Ishikawa (cell line): ENCODE data around the gene ZNF829.

Experiments used
- CEBPB ChIP-seq: IDR thresholded peaks from 2 replicates; pipeline ENCODE4 v1.6.1; 2012
- CREB1 ChIP-seq: IDR thresholded peaks from 2 replicates; pipeline ENCODE4 v1.6.1; 2012; ENCODE audit warnings: low read depth
- EGR1 ChIP-seq: IDR thresholded peaks from 2 replicates; pipeline ENCODE4 v1.6.1; 2012
- EP300 ChIP-seq: IDR thresholded peaks from 2 replicates; pipeline ENCODE4 v1.6.1; 2012; ENCODE audit warnings: borderline replicate concordance
- FOXM1 ChIP-seq: IDR thresholded peaks from 2 replicates; pipeline ENCODE4 v1.6.1; 2012; ENCODE audit warnings: low read depth, borderline replicate concordance
- NFIC ChIP-seq: IDR thresholded peaks from 2 replicates; pipeline ENCODE4 v1.6.1; 2012
- RAD21 ChIP-seq: IDR thresholded peaks from 2 replicates; pipeline ENCODE4 v1.6.1; 2012; ENCODE audit warnings: low read depth
- TAF1 ChIP-seq: IDR thresholded peaks from 2 replicates; pipeline ENCODE4 v1.6.1; 2012; ENCODE audit warnings: low read depth, mild to moderate bottlenecking
- TCF12 ChIP-seq: IDR thresholded peaks from 2 replicates; pipeline ENCODE4 v1.6.1; 2012; ENCODE audit warnings: low read depth
- TEAD4 ChIP-seq: IDR thresholded peaks from 2 replicates; pipeline ENCODE4 v1.6.1; 2012
- YY1 ChIP-seq: IDR thresholded peaks from 2 replicates; pipeline ENCODE4 v1.6.1; 2012; ENCODE audit warnings: low read depth
- ZBTB7A ChIP-seq: IDR thresholded peaks from 2 replicates; pipeline ENCODE4 v1.6.1; 2012; ENCODE audit warnings: low read depth
- TF ChIP-seq, protein P1 (sequence below): IDR thresholded peaks from 2 replicates; pipeline ENCODE4 v1.6.1; 2012
- TF ChIP-seq, protein P2 (sequence below): IDR thresholded peaks from 2 replicates; pipeline ENCODE4 v1.6.1; 2012
- TF ChIP-seq, protein P3 (sequence below): IDR thresholded peaks from 2 replicates; pipeline ENCODE4 v1.6.1; 2012; ENCODE audit warnings: low read depth, mild to moderate bottlenecking

ZNF829 gene

DNA sequence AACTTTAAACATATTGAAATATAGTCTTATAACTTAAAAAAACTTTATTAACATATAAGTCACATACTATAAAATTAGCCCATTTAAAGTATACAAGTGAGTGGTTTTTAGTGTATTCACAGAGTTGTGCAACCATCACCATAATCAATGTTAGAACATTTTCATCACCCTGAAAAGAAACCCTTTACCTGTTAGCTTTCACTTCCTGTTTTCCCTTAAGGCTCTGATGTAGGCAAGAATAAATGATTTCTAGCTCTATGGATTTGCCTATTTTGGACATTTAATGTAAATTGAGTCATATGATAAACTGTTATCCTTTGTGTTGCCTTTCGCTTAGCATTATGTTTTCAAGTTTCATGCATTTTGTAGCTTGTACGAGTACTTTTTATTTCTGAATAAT, 15.6 kb upstream of the ZNF829 start:
- TF ChIP-seq FOXM1 (no peak), ZBTB7A (no peak), TCF12 (no peak), TEAD4 (no peak), TAF1 (no peak), RAD21 (no peak), EGR1 (no peak), EP300 (no peak)

DNA sequence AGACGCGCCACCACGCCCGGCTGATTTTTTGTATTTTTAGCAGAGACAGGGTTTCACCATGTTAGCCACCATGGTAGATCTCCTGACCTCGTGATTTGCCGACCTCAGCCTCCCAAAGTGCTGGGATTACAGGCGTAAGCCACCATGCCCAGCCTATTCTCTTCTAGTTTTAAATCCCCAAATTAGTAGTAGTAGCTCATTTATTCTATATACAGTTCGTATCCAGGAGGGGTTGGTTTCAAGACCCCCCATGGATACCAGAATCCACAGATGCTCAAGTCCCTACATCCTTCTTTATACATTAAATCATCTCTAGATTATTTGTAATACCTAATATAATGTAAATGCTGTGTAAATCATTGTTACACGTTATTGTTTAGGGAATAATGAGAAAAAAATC, 2.0 kb upstream of the ZNF829 start:
- TF ChIP-seq, protein P1, sequence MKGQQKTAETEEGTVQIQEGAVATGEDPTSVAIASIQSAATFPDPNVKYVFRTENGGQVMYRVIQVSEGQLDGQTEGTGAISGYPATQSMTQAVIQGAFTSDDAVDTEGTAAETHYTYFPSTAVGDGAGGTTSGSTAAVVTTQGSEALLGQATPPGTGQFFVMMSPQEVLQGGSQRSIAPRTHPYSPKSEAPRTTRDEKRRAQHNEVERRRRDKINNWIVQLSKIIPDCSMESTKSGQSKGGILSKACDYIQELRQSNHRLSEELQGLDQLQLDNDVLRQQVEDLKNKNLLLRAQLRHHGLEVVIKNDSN, result no peak
- TF ChIP-seq TAF1, result no peak
- no peak for TF ChIP-seq RAD21

DNA sequence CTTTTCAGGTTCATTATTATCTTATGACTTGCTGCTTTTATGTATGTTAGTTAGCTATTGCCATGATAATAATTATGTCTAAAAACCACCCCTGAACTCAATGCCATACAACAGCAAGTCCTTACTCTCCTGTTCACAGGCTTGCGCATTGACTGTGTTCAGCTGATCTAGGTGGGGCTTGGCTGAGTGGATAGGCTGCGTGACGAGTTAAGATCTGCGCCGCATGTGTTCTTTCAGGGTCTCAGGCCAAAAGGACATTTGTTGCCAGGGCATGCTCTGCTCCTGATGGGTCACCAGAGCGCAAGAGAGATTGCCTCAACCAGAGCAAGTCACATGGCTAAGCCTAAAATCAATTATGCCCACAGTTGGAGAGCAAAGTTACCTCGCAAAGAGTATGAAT, 900 bp upstream of the ZNF829 start:
- TF ChIP-seq CREB1 (no peak), TAF1 (no peak), NFIC (no peak), FOXM1 (no peak), TCF12 (no peak), YY1 (no peak), ZBTB7A (no peak), TEAD4 (no peak), RAD21 (no peak), CEBPB (no peak), EGR1 (no peak), EP300 (no peak)
- TF ChIP-seq, protein P2, sequence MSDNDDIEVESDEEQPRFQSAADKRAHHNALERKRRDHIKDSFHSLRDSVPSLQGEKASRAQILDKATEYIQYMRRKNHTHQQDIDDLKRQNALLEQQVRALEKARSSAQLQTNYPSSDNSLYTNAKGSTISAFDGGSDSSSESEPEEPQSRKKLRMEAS, result no peak
- TF ChIP-seq, protein P3, sequence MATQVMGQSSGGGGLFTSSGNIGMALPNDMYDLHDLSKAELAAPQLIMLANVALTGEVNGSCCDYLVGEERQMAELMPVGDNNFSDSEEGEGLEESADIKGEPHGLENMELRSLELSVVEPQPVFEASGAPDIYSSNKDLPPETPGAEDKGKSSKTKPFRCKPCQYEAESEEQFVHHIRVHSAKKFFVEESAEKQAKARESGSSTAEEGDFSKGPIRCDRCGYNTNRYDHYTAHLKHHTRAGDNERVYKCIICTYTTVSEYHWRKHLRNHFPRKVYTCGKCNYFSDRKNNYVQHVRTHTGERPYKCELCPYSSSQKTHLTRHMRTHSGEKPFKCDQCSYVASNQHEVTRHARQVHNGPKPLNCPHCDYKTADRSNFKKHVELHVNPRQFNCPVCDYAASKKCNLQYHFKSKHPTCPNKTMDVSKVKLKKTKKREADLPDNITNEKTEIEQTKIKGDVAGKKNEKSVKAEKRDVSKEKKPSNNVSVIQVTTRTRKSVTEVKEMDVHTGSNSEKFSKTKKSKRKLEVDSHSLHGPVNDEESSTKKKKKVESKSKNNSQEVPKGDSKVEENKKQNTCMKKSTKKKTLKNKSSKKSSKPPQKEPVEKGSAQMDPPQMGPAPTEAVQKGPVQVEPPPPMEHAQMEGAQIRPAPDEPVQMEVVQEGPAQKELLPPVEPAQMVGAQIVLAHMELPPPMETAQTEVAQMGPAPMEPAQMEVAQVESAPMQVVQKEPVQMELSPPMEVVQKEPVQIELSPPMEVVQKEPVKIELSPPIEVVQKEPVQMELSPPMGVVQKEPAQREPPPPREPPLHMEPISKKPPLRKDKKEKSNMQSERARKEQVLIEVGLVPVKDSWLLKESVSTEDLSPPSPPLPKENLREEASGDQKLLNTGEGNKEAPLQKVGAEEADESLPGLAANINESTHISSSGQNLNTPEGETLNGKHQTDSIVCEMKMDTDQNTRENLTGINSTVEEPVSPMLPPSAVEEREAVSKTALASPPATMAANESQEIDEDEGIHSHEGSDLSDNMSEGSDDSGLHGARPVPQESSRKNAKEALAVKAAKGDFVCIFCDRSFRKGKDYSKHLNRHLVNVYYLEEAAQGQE, result no peak
- TF ChIP-seq, protein P1, result no peak

DNA sequence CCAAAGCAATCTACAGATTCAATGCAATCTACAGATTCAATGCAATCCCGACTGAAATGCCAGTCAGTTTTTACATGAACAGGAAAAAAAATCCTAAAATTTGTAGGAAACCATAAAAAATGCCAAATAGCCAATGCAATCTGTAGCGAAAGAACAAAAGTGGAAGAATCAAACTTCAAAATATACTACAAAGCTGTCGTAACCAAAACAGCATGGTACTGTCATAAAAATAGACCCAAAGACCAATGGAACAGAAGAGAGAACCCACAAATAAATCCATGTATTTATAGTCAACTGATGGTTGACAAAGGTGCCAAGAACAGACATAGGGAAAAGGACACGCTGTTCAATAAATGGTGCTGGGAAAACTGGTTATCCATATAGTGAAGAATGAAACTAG, 17.7 kb downstream of the ZNF829 start:
- TF ChIP-seq TAF1, result no peak
- no peak for TF ChIP-seq EP300
- TF ChIP-seq TEAD4, result no peak

DNA sequence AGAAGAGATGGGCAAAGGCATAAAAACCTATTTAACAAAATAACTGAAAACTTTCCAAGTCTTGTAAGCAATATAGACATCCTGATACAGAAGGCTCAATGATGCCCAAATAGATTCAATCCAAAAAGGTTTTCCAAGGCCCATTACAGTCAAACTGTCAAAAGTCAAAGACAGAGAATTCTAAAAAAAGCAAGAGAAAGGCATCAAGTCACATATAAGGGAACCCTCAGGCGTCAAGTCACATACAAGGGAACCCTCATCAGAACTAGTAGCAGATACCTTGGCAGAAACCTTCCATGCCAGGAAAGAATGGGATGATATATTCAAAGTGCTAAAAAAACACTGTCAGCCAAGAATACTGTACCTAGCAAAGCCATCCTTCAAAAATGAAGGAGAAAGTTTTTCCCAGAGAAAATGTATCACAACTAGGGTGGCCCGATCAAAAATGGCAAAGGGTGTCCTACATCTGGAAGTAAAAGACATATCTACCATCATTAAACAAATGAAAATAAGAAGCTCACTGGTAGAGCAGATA, 21.2 kb downstream of the ZNF829 start:
- no peak for TF ChIP-seq YY1
- TF ChIP-seq TEAD4, result no peak
- no peak for TF ChIP-seq CEBPB

DNA sequence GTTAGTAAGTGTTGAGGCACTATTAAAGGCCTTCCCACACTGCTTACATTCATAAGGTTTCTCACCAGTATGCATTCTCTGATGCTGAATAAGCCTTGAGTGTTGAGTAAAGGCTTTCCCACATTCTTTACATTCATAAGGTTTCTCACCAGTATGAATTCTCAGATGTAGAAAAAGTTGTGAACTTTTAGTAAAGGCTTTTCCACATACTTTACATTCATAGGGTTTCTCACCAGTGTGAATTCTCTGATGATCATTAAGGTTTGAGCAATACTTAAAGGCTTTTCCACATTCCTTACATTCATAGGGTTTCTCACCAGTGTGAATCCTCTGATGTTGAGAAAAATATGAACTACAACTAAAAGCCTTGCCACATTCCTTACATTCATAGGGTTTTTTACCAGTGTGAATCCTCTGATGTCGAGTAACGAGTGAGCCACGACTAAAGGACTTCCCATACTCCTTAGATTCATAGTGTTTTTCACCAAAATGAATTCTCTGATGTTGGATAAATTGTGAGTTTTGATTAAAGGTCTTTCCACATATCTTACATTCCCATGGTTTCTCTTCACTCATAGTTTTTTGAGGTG, 24.2 kb downstream of the ZNF829 start:
- TF ChIP-seq EGR1, result no peak
- no peak for TF ChIP-seq TEAD4
- no peak for TF ChIP-seq CEBPB
- no peak for TF ChIP-seq EP300

DNA sequence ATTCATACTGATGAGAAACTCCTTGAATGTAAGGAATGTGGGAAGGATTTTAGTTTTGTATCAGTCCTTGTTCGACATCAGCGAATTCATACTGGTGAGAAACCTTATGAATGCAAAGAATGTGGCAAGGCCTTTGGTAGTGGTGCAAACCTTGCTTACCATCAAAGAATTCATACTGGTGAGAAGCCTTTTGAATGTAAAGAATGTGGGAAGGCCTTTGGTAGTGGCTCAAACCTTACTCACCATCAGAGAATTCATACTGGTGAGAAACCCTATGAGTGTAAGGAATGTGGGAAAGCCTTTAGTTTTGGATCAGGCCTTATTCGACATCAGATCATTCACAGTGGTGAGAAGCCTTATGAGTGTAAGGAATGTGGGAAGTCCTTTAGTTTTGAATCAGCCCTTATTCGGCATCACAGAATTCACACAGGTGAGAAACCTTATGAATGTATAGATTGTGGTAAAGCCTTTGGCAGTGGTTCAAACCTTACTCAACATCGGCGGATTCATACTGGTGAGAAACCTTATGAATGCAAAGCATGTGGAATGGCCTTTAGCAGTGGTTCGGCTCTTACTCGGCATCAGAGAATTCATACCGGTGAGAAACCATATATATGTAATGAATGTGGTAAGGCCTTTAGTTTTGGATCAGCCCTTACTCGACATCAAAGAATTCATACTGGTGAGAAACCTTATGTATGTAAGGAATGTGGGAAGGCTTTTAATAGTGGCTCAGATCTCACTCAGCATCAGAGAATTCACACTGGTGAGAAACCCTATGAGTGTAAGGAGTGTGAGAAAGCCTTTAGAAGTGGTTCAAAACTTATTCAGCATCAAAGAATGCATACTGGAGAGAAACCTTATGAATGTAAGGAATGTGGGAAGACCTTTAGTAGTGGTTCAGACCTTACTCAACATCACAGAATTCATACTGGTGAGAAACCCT, 38.8 kb downstream of the ZNF829 start:
- TF ChIP-seq, protein P2, result no peak
- TF ChIP-seq TEAD4 (no peak), NFIC (no peak), EP300 (no peak), RAD21 (no peak)

DNA sequence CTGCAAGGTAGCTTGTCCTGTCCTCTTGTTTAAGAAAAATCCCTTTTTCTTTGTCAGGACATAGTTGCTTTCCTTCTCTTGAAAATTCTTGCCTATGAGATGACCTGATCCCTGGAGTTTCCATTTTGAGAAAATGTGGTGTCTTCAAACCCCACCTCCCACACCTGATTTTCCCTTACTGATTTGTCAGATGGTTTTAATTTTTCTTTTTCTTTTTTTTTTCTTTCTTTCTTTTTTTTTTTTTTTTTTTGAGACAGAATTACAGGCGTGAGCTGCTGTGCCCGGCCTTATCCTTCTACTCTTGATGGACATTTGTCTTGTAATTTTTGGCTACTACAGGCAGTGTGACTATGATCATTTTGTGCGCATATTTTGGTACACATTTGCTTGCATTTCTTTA, 64.2 kb downstream of the ZNF829 start:
- no peak for TF ChIP-seq EGR1
- no peak for TF ChIP-seq TCF12
- no peak for TF ChIP-seq EP300
